H9 (cell line): ENCODE data around the gene KCNE1. TPM values are rescaled to one million over a fixed set of nuclear protein-coding genes. Genes with fewer than 3 reads are reported as not detected.
"Not testable (repeated sequence)": the region's sequence is repeated elsewhere in the genome, so short reads cannot be mapped to it uniquely, and the experiment has no call there.

Experiments
- DNase-seq: peaks from one replicate; pipeline ENCODE4 v3.0.0-alpha.2; 2017
- H2AFZ ChIP-seq: one replicate; pipeline ENCODE4 v1.6.1; 2013; ENCODE audit warnings: mild to moderate bottlenecking, low read length, control low read depth, moderate library complexity
- H2AK5ac ChIP-seq: 2 replicates; pipeline ENCODE4 v1.6.1; 2013; ENCODE audit warnings: low read length, control low read depth, mixed read lengths; ENCODE audit not compliant: insufficient read length
- H2BK120ac ChIP-seq: one replicate; pipeline ENCODE4 v1.6.1; 2013; ENCODE audit warnings: low read depth, mild to moderate bottlenecking, low read length, control low read depth, inconsistent platforms; ENCODE audit not compliant: poor library complexity, severe bottlenecking
- H2BK12ac ChIP-seq: 2 replicates; pipeline ENCODE4 v1.6.1; 2013; ENCODE audit warnings: low read length, control low read depth, mixed read lengths, low read depth; ENCODE audit not compliant: insufficient read length
- H2BK15ac ChIP-seq: 2 replicates; pipeline ENCODE4 v1.6.1; 2013; ENCODE audit warnings: low read depth, low read length, control low read depth
- H2BK20ac ChIP-seq: one replicate; pipeline ENCODE4 v1.6.1; 2013; ENCODE audit warnings: low read depth, mild to moderate bottlenecking, low read length, control low read depth, inconsistent platforms; ENCODE audit not compliant: poor library complexity, severe bottlenecking
- H2BK5ac ChIP-seq: 2 replicates; pipeline ENCODE4 v1.6.1; 2013; ENCODE audit warnings: low read length, control low read depth, mixed read lengths; ENCODE audit not compliant: insufficient read length
- H3K14ac ChIP-seq: 2 replicates; pipeline ENCODE4 v1.6.1; 2013; ENCODE audit warnings: low read length, control low read depth; ENCODE audit not compliant: insufficient read depth
- H3K18ac ChIP-seq: 2 replicates; pipeline ENCODE4 v1.6.1; 2013; ENCODE audit warnings: low read depth, mild to moderate bottlenecking, mixed read lengths, low read length, control low read depth; ENCODE audit not compliant: insufficient read length
- H3K23ac ChIP-seq: 2 replicates; pipeline ENCODE4 v1.6.1; 2013; ENCODE audit warnings: low read length, control low read depth, mixed read lengths, low read depth; ENCODE audit not compliant: insufficient read length
- H3K23me2 ChIP-seq: 2 replicates; pipeline ENCODE4 v1.6.1; 2013; ENCODE audit warnings: low read depth, mild to moderate bottlenecking, mixed read lengths, low read length, control low read depth; ENCODE audit not compliant: insufficient read length, poor library complexity, severe bottlenecking
- H3K27ac ChIP-seq: 2 replicates; pipeline ENCODE4 v1.5.1; 2013; ENCODE audit warnings: low read length, control low read depth, mixed read lengths, low read depth; ENCODE audit not compliant: insufficient read length
- H3K27me3 ChIP-seq: 2 replicates; pipeline ENCODE4 v1.6.1; 2013; ENCODE audit warnings: low read length, control low read depth, inconsistent platforms; ENCODE audit not compliant: insufficient read depth
- H3K4ac ChIP-seq: 2 replicates; pipeline ENCODE4 v1.6.1; 2013; ENCODE audit warnings: low read depth, mild to moderate bottlenecking, control low read depth, inconsistent platforms, low read length, moderate library complexity
- H3K4me1 ChIP-seq: 2 replicates; pipeline ENCODE4 v1.6.1; 2013; ENCODE audit warnings: low read length, control low read depth, inconsistent platforms; ENCODE audit not compliant: insufficient read depth
- H3K4me2 ChIP-seq: 2 replicates; pipeline ENCODE4 v1.6.1; 2013; ENCODE audit warnings: low read length, control low read depth, mixed read lengths; ENCODE audit not compliant: insufficient read length, insufficient read depth
- H3K56ac ChIP-seq: 2 replicates; pipeline ENCODE4 v1.6.1; 2013; ENCODE audit warnings: low read depth, mild to moderate bottlenecking, mixed read lengths, low read length, control low read depth; ENCODE audit not compliant: insufficient read length
- H3K79me1 ChIP-seq: 2 replicates; pipeline ENCODE4 v1.6.1; 2013; ENCODE audit warnings: low read depth, mild to moderate bottlenecking, moderate library complexity, low read length, control low read depth, inconsistent platforms; ENCODE audit not compliant: insufficient read depth, poor library complexity, severe bottlenecking
- H3K79me2 ChIP-seq: 2 replicates; pipeline ENCODE4 v1.6.1; 2013; ENCODE audit warnings: low read length, control low read depth, inconsistent platforms; ENCODE audit not compliant: insufficient read depth
- H3K9ac ChIP-seq: 2 replicates; pipeline ENCODE4 v1.6.1; 2013; ENCODE audit warnings: low read length, control low read depth, mixed read lengths; ENCODE audit not compliant: insufficient read length; ENCODE audit errors: extremely low read depth
- H3K9me3 ChIP-seq: one replicate; pipeline ENCODE4 v1.6.1; 2013; ENCODE audit warnings: low read depth, low read length, inconsistent platforms; ENCODE audit not compliant: control insufficient read depth
- H3T11ph ChIP-seq: one replicate; pipeline ENCODE4 v1.6.1; 2013; ENCODE audit warnings: mild to moderate bottlenecking, low read length, control low read depth, inconsistent platforms
- H4K20me1 ChIP-seq: one replicate; pipeline ENCODE4 v1.6.1; 2013; ENCODE audit not compliant: control insufficient read depth, insufficient read length, insufficient read depth
- H4K5ac ChIP-seq: 2 replicates; pipeline ENCODE4 v1.6.1; 2013; ENCODE audit warnings: low read depth, mild to moderate bottlenecking, mixed read lengths, low read length, control low read depth; ENCODE audit not compliant: insufficient read length
- H4K8ac ChIP-seq: replicated peaks from 2 replicates; pipeline ENCODE4 v1.6.1; 2013; ENCODE audit warnings: low read length, control low read depth, mixed read lengths, low read depth; ENCODE audit not compliant: insufficient read length
- H4K91ac ChIP-seq: 2 replicates; pipeline ENCODE4 v1.6.1; 2013; ENCODE audit warnings: low read depth, mild to moderate bottlenecking, moderate library complexity, mixed read lengths, low read length, control low read depth; ENCODE audit not compliant: insufficient read length
- H3K27ac Mint-ChIP-seq, 3 experiments: 2 replicates in 2 of 3; 3 replicates in 1 of 3; pipeline ENCODE4 v1.8.0; 2020 to 2021; ENCODE audit warnings: mixed read lengths in 3 of 3, mild to moderate bottlenecking in 1 of 3, moderate library complexity in 1 of 3
- H3K27me3 Mint-ChIP-seq: 2 replicates; pipeline ENCODE4 v1.8.0; 2021; ENCODE audit warnings: low read depth, mild to moderate bottlenecking, moderate library complexity, mixed read lengths
- H3K36me3 Mint-ChIP-seq, 3 experiments: 2 replicates in 2 of 3; 3 replicates in 1 of 3; pipeline ENCODE4 v1.8.0; 2020 to 2021; ENCODE audit warnings: low read depth in 3 of 3, mixed read lengths in 3 of 3; ENCODE audit not compliant: insufficient read depth in 1 of 3
- H3K4me1 Mint-ChIP-seq, 2 experiments: 2 replicates each; pipeline ENCODE4 v1.8.0; 2020; ENCODE audit warnings: mixed read lengths in 2 of 2
- H3K4me3 Mint-ChIP-seq, 2 experiments: 2 replicates in 1 of 2; 3 replicates in 1 of 2; pipeline ENCODE4 v1.8.0; 2020 to 2021; ENCODE audit warnings: mild to moderate bottlenecking in 2 of 2, mixed read lengths in 2 of 2, moderate library complexity in 1 of 2
- H3K9me3 Mint-ChIP-seq, 2 experiments: 2 replicates in 1 of 2; 3 replicates in 1 of 2; pipeline ENCODE4 v1.8.0; 2020; ENCODE audit warnings: mild to moderate bottlenecking in 2 of 2, mixed read lengths in 2 of 2, moderate library complexity in 1 of 2
- WGBS: extraction: QIAGEN DNeasy Blood & Tissue Kit; methylation state at CpG from one replicate; pipeline ENCODE4 v1.1.7; 2013; ENCODE audit warnings: missing lambda C conversion rate, low lambda C conversion rate, mixed read lengths; ENCODE audit not compliant: insufficient read length; ENCODE audit errors: extremely low coverage; 5-methylcytosine and 5-hydroxymethylcytosine counted together
- total RNA-seq: library from RNA; stranded (reverse); gene quantifications from 2 replicates; pipeline ENCODE4 v1.2.1, GENCODE V29; 2021

Gene KCNE1
- total RNA-seq, 1 experiment from 2014 or later, result 0.28 TPM

DNA sequence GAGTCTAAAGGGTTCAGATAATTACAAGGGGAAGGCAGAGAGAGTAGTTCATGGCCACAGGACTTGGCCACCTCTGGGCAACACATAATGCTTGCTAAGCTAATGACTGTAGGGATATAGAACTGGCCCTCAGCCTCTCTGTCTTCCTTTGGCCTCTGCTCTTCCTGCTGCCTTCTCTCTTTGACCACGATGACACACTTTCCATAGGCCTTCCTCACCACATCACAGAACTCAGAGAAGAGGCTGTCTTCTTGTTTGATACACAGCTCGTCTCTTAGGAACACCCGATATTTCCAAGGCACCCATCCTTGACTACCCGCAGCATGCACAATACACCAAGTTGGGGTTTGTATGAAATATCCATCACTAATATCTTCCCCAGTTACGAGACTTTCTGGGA lies 111.5 kb downstream of the KCNE1 start:
- H3T11ph ChIP-seq, H3K9me3 Mint-ChIP-seq, H2BK12ac ChIP-seq, H3K79me2 ChIP-seq, H3K4ac ChIP-seq, H3K4me3 Mint-ChIP-seq, H3K23ac ChIP-seq, H3K79me1 ChIP-seq, H3K36me3 Mint-ChIP-seq, H3K4me2 ChIP-seq, H3K23me2 ChIP-seq, H3K27me3 Mint-ChIP-seq, H2BK15ac ChIP-seq, H3K18ac ChIP-seq, H3K9me3 ChIP-seq, H3K9ac ChIP-seq, H4K8ac ChIP-seq, H2BK20ac ChIP-seq, H2BK5ac ChIP-seq, H4K20me1 ChIP-seq, H3K27me3 ChIP-seq, H3K27ac Mint-ChIP-seq, H4K91ac ChIP-seq, H3K4me1 ChIP-seq, H2AK5ac ChIP-seq, H3K56ac ChIP-seq, DNase-seq, H2BK120ac ChIP-seq, H4K5ac ChIP-seq, H3K14ac ChIP-seq, H3K4me1 Mint-ChIP-seq, H3K27ac ChIP-seq, H2AFZ ChIP-seq: not testable (repeated sequence)
- no CpG with 5 or more reads among the region's 5 CpGs for WGBS

Other genes with a start within 250 kb of the KCNE1 start
- 0.29 TPM in 1 of 2 replicates, not detected in the other for gene KCNE2, start 148.2 kb downstream of the KCNE1 start, total RNA-seq
- gene SMIM11, start 136.7 kb downstream of the KCNE1 start, total RNA-seq, result 0.66 and 2.3 TPM in 2 replicates
- gene SMIM34, start 88.3 kb downstream of the KCNE1 start, total RNA-seq, result not detected in 2 replicates
- gene RCAN1, start 102.9 kb upstream of the KCNE1 start, total RNA-seq, result 5.7 and 7.0 TPM in 2 replicates
- 0.90 and 1.3 TPM in 2 replicates for gene CLIC6, start 156.8 kb upstream of the KCNE1 start, total RNA-seq